HFFc6 (cell line): ENCODE measurements around the gene FSTL1. TPM values are rescaled to one million over a fixed set of nuclear protein-coding genes. Genes with fewer than 3 reads are reported as not detected.

ENCODE experiments used
- DNase-seq: peaks from one replicate; pipeline ENCODE4 v3.0.0-alpha.2; 2018
- H3K27ac Mint-ChIP-seq: 2 replicates; pipeline ENCODE4 v1.8.0; 2020; ENCODE audit warnings: mild to moderate bottlenecking, mixed read lengths
- H3K27me3 Mint-ChIP-seq: 2 replicates; pipeline ENCODE4 v1.8.0; 2021; ENCODE audit warnings: mild to moderate bottlenecking, moderate library complexity, mixed read lengths; ENCODE audit not compliant: insufficient read depth
- H3K36me3 Mint-ChIP-seq: 2 replicates; pipeline ENCODE4 v1.8.0; 2021; ENCODE audit warnings: low read depth, mixed read lengths
- H3K4me1 Mint-ChIP-seq: 2 replicates; pipeline ENCODE4 v1.8.0; 2020; ENCODE audit warnings: low read depth, mixed read lengths
- H3K4me3 Mint-ChIP-seq: 2 replicates; pipeline ENCODE4 v1.8.0; 2020; ENCODE audit warnings: mild to moderate bottlenecking, moderate library complexity, mixed read lengths
- H3K9me3 Mint-ChIP-seq: 2 replicates; pipeline ENCODE4 v1.8.0; 2020; ENCODE audit warnings: mild to moderate bottlenecking, mixed read lengths
- total RNA-seq, 6 experiments: library from RNA; stranded (reverse); fragmentation: NEBNext Ultra II Directional; extraction: Animal tissue kit (Norgen Biotek cat#: 25700); gene quantifications; 2 replicates in 1 of 6; 3 replicates in 5 of 6; pipeline ENCODE4 v1.2.3, GENCODE V29; 2021
- TF ChIP-seq, protein P1 (sequence below): fragments of 200-600 bp; sonication (generic); IDR thresholded peaks from 2 replicates; pipeline ENCODE4 v1.5.0; 2021; ENCODE audit warnings: antibody characterized with exemption, mild to moderate bottlenecking

The FSTL1 gene
- total RNA-seq, 6 experiments from 2014 or later = 1,595 to 1,958 (median 1,726) TPM

DNA sequence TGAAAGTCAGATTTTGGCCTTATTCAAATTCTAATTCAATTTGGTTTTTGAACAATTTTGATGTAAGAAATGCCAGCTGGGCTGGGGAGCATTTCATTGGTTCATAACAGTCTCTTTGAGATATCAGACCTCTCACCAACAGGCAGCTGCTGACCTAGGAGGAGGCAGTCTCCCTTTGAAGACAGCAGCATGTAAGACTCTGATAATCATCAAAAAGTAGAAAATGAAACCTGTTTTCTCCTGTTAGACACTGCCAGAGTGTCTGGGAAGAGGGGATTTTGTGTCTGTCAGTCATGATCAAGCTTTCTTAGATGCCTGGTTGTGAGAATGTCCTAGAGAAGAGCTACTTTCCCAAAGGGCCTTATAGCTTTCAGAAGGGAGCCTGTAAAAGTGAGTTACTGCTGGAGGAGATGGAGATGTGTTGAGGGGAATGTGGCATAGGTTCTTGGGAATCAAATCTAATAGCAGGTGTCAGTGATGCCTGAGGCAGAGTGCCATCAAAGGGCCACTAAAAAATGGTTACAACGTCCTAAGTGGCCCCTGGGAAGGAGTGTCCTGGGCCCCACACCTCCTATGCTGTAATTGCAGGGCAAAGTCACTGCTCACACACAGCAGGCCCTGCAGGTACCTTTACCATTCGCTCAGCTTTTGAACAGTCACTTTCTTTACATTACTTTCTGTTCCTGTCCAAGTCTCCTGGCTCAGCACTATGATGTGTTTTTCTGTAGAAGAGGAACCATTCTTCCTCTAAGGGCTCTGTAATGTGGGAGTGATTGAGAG is 43.1 kb downstream of the FSTL1 start:
- H3K4me3 Mint-ChIP-seq = no peak overlapping the region
- H3K27ac Mint-ChIP-seq = peak overlapping the region; percentile 81
- TF ChIP-seq, protein P1, sequence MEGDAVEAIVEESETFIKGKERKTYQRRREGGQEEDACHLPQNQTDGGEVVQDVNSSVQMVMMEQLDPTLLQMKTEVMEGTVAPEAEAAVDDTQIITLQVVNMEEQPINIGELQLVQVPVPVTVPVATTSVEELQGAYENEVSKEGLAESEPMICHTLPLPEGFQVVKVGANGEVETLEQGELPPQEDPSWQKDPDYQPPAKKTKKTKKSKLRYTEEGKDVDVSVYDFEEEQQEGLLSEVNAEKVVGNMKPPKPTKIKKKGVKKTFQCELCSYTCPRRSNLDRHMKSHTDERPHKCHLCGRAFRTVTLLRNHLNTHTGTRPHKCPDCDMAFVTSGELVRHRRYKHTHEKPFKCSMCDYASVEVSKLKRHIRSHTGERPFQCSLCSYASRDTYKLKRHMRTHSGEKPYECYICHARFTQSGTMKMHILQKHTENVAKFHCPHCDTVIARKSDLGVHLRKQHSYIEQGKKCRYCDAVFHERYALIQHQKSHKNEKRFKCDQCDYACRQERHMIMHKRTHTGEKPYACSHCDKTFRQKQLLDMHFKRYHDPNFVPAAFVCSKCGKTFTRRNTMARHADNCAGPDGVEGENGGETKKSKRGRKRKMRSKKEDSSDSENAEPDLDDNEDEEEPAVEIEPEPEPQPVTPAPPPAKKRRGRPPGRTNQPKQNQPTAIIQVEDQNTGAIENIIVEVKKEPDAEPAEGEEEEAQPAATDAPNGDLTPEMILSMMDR = no peak
- peaks cover 74% of the 10 kb centered on the region for H3K36me3 Mint-ChIP-seq
- no peak for DNase-seq
- H3K4me1 Mint-ChIP-seq = peaks cover 50% of the 10 kb centered on the region
- no peaks in the 10 kb centered on the region for H3K9me3 Mint-ChIP-seq
- H3K27me3 Mint-ChIP-seq = peaks cover 12% of the 10 kb centered on the region

DNA sequence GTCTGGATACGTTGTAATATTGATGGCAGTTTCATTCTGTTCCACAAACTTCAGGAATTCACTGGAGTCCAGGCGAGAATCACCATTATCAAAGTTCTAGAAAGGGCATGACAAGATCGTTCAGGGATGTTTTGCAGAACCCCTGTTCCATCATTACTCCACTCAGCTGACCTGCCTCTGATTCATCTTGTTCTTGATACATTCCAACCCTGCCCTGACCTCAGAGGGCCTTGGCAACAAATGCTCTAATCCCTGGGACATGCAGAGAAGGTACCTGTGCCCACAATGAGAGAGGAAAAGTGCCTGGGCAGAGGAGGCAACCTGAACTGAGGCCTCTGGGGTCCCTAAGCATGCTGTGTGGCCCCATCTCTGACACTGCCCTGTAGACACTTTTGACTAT is 45.9 kb downstream of the FSTL1 start:
- peaks cover 82% of the 10 kb centered on the region for H3K36me3 Mint-ChIP-seq
- TF ChIP-seq, protein P1 = no peak
- H3K27ac Mint-ChIP-seq = peak overlapping the region; percentile 73
- DNase-seq = no peak
- H3K4me1 Mint-ChIP-seq = peaks cover 59% of the 10 kb centered on the region
- no peaks in the 10 kb centered on the region for H3K9me3 Mint-ChIP-seq
- H3K27me3 Mint-ChIP-seq = peaks cover 21% of the 10 kb centered on the region
- peak overlapping the region; percentile 25; the same call in 1 of the 2 replicates for H3K4me3 Mint-ChIP-seq

DNA sequence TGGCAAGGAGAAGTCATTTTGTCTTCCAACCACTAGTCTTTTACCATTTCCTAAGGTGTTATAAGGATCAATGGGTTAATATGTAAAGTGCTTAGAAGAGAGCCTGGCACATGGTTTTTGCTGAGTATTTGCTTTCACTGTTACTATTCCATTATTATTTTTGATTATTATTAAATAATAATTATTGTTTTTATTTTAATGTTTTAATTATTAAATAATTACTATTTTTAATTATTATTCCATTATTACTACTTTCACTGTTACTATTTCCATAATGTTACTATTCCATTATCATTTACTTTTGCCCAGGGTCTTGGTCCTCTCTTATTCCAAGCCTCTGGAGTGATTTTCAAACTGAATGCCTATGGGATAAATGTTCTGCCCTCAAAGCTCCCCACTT is 48.5 kb downstream of the FSTL1 start:
- TF ChIP-seq, protein P1 = no peak
- no peak for DNase-seq
- Mint-ChIP-seq H3K27ac (peak overlapping the region; percentile 56), H3K27me3 (peaks cover 26% of the 10 kb centered on the region), H3K9me3 (no peaks in the 10 kb centered on the region), H3K4me3 (no peak overlapping the region), H3K4me1 (peaks cover 62% of the 10 kb centered on the region), H3K36me3 (peaks cover 84% of the 10 kb centered on the region)

DNA sequence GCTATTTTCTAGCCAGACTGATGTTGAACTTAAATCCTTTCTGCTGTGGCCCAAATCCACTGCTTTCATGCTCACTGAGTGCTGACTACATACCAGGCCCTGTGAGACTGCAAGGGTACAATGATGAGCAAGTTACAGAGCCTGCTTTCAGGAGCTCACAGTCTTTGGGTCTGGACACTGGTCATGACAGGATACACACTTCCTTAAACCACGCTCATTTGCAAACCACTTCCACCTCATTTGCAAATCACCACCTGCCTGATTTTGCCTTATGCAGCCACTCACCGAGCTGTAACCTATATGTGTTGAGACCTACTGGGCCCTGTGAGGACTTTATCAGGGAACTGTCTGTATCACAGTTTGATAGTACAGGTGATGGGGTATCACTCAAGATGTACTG is 51.4 kb downstream of the FSTL1 start:
- peaks cover 39% of the 10 kb centered on the region for H3K4me1 Mint-ChIP-seq
- DNase-seq = no peak
- TF ChIP-seq, protein P1 = no peak
- H3K27me3 Mint-ChIP-seq = peaks cover 25% of the 10 kb centered on the region
- no peaks in the 10 kb centered on the region for H3K9me3 Mint-ChIP-seq
- H3K4me3 Mint-ChIP-seq = no peak overlapping the region; the same call in 1 of the 2 replicates
- peak overlapping the region; percentile 35; the same call in 1 of the 2 replicates for H3K27ac Mint-ChIP-seq
- H3K36me3 Mint-ChIP-seq = peaks cover 83% of the 10 kb centered on the region

DNA sequence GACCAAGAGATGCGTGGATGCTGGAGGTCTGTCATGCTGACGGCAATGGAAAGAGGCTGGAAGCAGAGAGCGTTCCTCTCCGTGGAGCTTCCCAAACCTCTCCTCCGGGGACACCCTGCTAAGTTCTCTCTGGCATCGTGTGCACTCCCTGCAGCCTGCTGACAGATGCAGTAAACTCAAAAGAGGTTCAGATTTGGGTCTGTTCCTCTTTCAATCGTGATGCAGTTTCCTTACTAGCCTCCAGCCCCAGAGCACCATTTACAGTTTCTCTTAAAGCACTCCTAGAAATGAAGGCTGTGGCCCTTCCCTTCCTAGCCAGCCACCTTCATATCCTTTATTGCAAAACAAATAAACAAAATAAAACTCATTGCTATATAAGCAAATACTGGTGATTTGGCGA is 54.3 kb downstream of the FSTL1 start:
- DNase-seq = no peak
- Mint-ChIP-seq H3K9me3 (no peaks in the 10 kb centered on the region), H3K27ac (peak overlapping the region; percentile 27; the same call in 1 of the 2 replicates), H3K27me3 (peaks cover 8% of the 10 kb centered on the region), H3K4me3 (no peak overlapping the region), H3K36me3 (peaks cover 63% of the 10 kb centered on the region), H3K4me1 (peaks cover 26% of the 10 kb centered on the region)
- TF ChIP-seq, protein P1 = no peak
